ENCODE measurements around the gene USP34. TPM values are rescaled to one million over a fixed set of nuclear protein-coding genes. Genes with fewer than 3 reads are reported as not detected.

The USP34 gene
- total RNA-seq, 1 experiment from 2014 or later = 76.3 TPM

GRCh38 chr2:61362873-61363272 lies 108.0 kb downstream of the USP34 start:
- ATAC-seq (no peak), DNase-seq (ENCODE audit: low read depth, low spot score) (no peak)
- POLR2A ChIA-PET = no interaction called here
- Histone ChIP-seq H3K36me3 (ENCODE audit: control insufficient read depth in 1 of 2, insufficient read depth in 2 of 2, low read length in 2 of 2) (peaks cover 0 to 4% of the 10 kb centered on the region in 2 experiments; a peak in 3 of 4 replicates), H3K9me3 (ENCODE audit: control insufficient read depth in 1 of 2, insufficient read depth in 1 of 2, low read depth in 1 of 2, low read length in 2 of 2) (no peaks in the 10 kb centered on the region), H3K9ac (ENCODE audit: low read length) (no peak overlapping the region), H3K4me2 (ENCODE audit: low read length) (no peak overlapping the region), H3K9me2 (ENCODE audit: insufficient read depth) (no peaks in the 10 kb centered on the region), H3K4me1 (ENCODE audit: control insufficient read depth in 1 of 2, insufficient read depth in 2 of 2, low read length in 2 of 2) (no peaks in the 10 kb centered on the region), H3K27me3 (ENCODE audit: insufficient read depth, low read length) (no peaks in the 10 kb centered on the region), H3K27ac (ENCODE audit: low read depth, low read length) (no peak overlapping the region), H4K20me1 (ENCODE audit: insufficient read depth) (0 out of 2 replicates have a peak, but pooled peaks cover 3% of the 10 kb centered on the region), H3K4me3 (replicated peaks in 1 of 2; ENCODE audit: low read depth in 1 of 2, low read length in 2 of 2) (no peak overlapping the region), H3K79me2 (ENCODE audit: insufficient read depth, low read length) (peaks cover 88% of the 10 kb centered on the region), H2AFZ (ENCODE audit: low read depth, low read length, poor library complexity, severe bottlenecking) (no peak overlapping the region)
- TF ChIP-seq ZBTB33 (IDR thresholded peaks at IDR 0.05; ENCODE audit: extremely low read depth, insufficient replicate concordance, low read length) = no peak
- TF ChIP-seq EZH2 (IDR thresholded peaks at IDR 0.05) = no peak
- TF ChIP-seq TCF7L2 (IDR thresholded peaks at IDR 0.05; ENCODE audit: borderline replicate concordance, extremely low read depth, insufficient read depth, insufficient read length) = no peak
- TF ChIP-seq ATF3 (IDR thresholded peaks at IDR 0.05) = no peak
- TF ChIP-seq MAX (IDR thresholded peaks at IDR 0.05) = no peak
- TF ChIP-seq ELF1 (IDR thresholded peaks at IDR 0.05; ENCODE audit: borderline replicate concordance, low read depth) = no peak
- no peak for TF ChIP-seq ZFX (IDR thresholded peaks at IDR 0.05)
- TF ChIP-seq RAD21 (IDR thresholded peaks at IDR 0.05; ENCODE audit: low read depth) = no peak
- TF ChIP-seq POLR2AphosphoS5 (IDR thresholded peaks at IDR 0.05; ENCODE audit: low read depth, low read length) = no peak
- no peak for TF ChIP-seq EZH2phosphoT487 (IDR thresholded peaks at IDR 0.05; ENCODE audit: borderline replicate concordance)
- intact Hi-C loops (cut with micrococcal nuclease) = no loop called here
- RAD21 ChIA-PET (ENCODE audit: low non-redundant PET in 1 of 2, low total read pairs in 2 of 2, uncharacterized antibody in 2 of 2, unreplicated experiment in 2 of 2) = no interaction called here
- BruUV-seq (replicated peaks) = no TSS peak
- CTCF ChIA-PET = no interaction called here

All from HCT116 (cell line).